ENCODE measurements around the gene PLXNA4.

GRCh38 chr7:132532281-132532680, 44.0 kb downstream of the PLXNA4 start:
- no peak for TF ChIP-seq CTCF (optimal IDR thresholded peaks at IDR 0.05 in 1 of 3, IDR thresholded peaks at IDR 0.05 in 1 of 3, conservative IDR thresholded peaks at IDR 0.05 in 1 of 3; ENCODE audit: extremely low read depth in 1 of 3, insufficient read depth in 2 of 3, low read length in 3 of 3)
- no peak for TF ChIP-seq EZH2 (IDR thresholded peaks at IDR 0.05; ENCODE audit: low read length)

Measured in keratinocyte (primary cell).